HCT116 (cell line): Measurements from ENCODE around the gene ZNF384. TPM values are rescaled to one million over a fixed set of nuclear protein-coding genes. Genes with fewer than 3 reads are reported as not detected.

Source experiments
- ATAC-seq: fragments of 200-7000 bp; cut with Tn5 transposase; 2 replicates; pipeline ENCODE4 v1.9.1; 2020; ENCODE audit warnings: mild to moderate bottlenecking, moderate library complexity
- BruUV-seq: library from RNA; stranded (reverse); fragments of 400-500 nt; replicated peaks from 2 replicates; lab custom pipeline; 2021; lab: Mats Ljungman, UMichigan
- CTCF ChIA-PET: fragments of 300-600 bp; sonication (Branson Sonifier 250); formaldehyde crosslinking; loops from one replicate; lab custom pipeline; 2021; ENCODE audit warnings: antibody characterized with exemption; lab: Charles Lee
- POLR2A ChIA-PET: fragments of 300-600, 350-600 bp; sonication (Branson Sonifier 250); formaldehyde crosslinking; loops from one replicate; lab custom pipeline; 2021; ENCODE audit warnings: antibody characterized with exemption; lab: Charles Lee
- RAD21 ChIA-PET, 2 experiments: fragments of 300-600 bp; sonication (Branson Sonifier 250); formaldehyde crosslinking; loops; one replicate each; lab custom pipeline; 2023; ENCODE audit warnings: low total read pairs in 2 of 2; ENCODE audit not compliant: uncharacterized antibody in 2 of 2, unreplicated experiment in 2 of 2, low non-redundant PET in 1 of 2; lab: Charles Lee
- DNase-seq: peaks from one replicate; pipeline ENCODE4 v3.0.0-alpha.2; 2010; ENCODE audit warnings: low read depth, low spot score
- H2AFZ ChIP-seq: fragments of 200-600 bp; shearing (Covaris generic), sonication (generic); 2 replicates; pipeline ENCODE4 v1.6.1; 2017; ENCODE audit warnings: low read depth, mixed run types, mixed read lengths, antibody characterized with exemption, low read length; ENCODE audit not compliant: poor library complexity, severe bottlenecking
- H3K27ac ChIP-seq: 2 replicates; pipeline ENCODE4 v1.5.1; 2012; ENCODE audit warnings: low read depth, low read length
- H3K27me3 ChIP-seq: fragments of 200-600 bp; sonication (generic); 2 replicates; pipeline ENCODE4 v1.6.1; 2016; ENCODE audit warnings: mixed run types, low read length, mixed read lengths; ENCODE audit not compliant: insufficient read depth
- H3K36me3 ChIP-seq, 2 experiments: fragments of 200-500 bp in 1 of 2; fragments of 200-600 bp in 1 of 2; sonication (Bioruptor generic) in 1 of 2; sonication (generic) in 1 of 2; 2 replicates each; pipeline versions ENCODE4 v1.5.1 to v1.6.1; 2014 to 2016; ENCODE audit warnings: low read length in 2 of 2, inconsistent platforms in 1 of 2, mixed read lengths in 1 of 2, mixed run types in 1 of 2; ENCODE audit not compliant: insufficient read depth in 2 of 2, control insufficient read depth in 1 of 2
- H3K4me1 ChIP-seq, 2 experiments: fragments of 200-600 bp in 1 of 2; sonication (generic) in 1 of 2; 2 replicates each; pipeline versions ENCODE4 v1.5.1 to v1.6.1; 2012 to 2017; ENCODE audit warnings: low read length in 2 of 2, inconsistent platforms in 1 of 2, mild to moderate bottlenecking in 1 of 2, mixed read lengths in 1 of 2, mixed run types in 1 of 2, moderate library complexity in 1 of 2; ENCODE audit not compliant: insufficient read depth in 2 of 2, control insufficient read depth in 1 of 2
- H3K4me2 ChIP-seq: fragments of 200-600 bp; sonication (generic); 2 replicates; pipeline ENCODE4 v1.6.1; 2017; ENCODE audit warnings: mixed run types, low read length, mixed read lengths
- H3K4me3 ChIP-seq, 2 experiments: fragments of 200-600 bp in 1 of 2; sonication (generic) in 1 of 2; replicated peaks in 1 of 2; 2 replicates each; pipeline ENCODE4 v1.5.1; 2011 to 2016; ENCODE audit warnings: low read length in 2 of 2, control low read depth in 1 of 2, low read depth in 1 of 2, mild to moderate bottlenecking in 1 of 2, mixed read lengths in 1 of 2, mixed run types in 1 of 2
- H3K79me2 ChIP-seq: fragments of 200-600 bp; sonication (generic); 2 replicates; pipeline ENCODE4 v1.6.1; 2017; ENCODE audit warnings: mild to moderate bottlenecking, mixed run types, low read length, moderate library complexity, mixed read lengths; ENCODE audit not compliant: insufficient read depth
- H3K9ac ChIP-seq: fragments of 200-600 bp; sonication (generic); 2 replicates; pipeline ENCODE4 v1.6.1; 2016; ENCODE audit warnings: low read length, mixed read lengths
- H3K9me2 ChIP-seq: fragments of 200-600 bp; sonication (generic), shearing (Covaris generic); 2 replicates; pipeline ENCODE4 v1.6.1; 2017; ENCODE audit warnings: mixed run types, mild to moderate bottlenecking, moderate library complexity; ENCODE audit not compliant: insufficient read depth
- H3K9me3 ChIP-seq, 2 experiments: fragments of 200-500 bp in 1 of 2; fragments of 200-600 bp in 1 of 2; sonication (Bioruptor generic) in 1 of 2; sonication (generic) in 1 of 2; 2 replicates each; pipeline ENCODE4 v1.6.1; 2014 to 2017; ENCODE audit warnings: low read length in 2 of 2, mixed read lengths in 2 of 2, inconsistent platforms in 1 of 2, low read depth in 1 of 2, mild to moderate bottlenecking in 1 of 2, mixed run types in 1 of 2, moderate library complexity in 1 of 2; ENCODE audit not compliant: control insufficient read depth in 1 of 2, insufficient read depth in 1 of 2
- H4K20me1 ChIP-seq: fragments of 200-600 bp; sonication (generic), shearing (Covaris generic); 2 replicates; pipeline ENCODE4 v1.6.1; 2017; ENCODE audit warnings: mixed run types, mild to moderate bottlenecking, moderate library complexity; ENCODE audit not compliant: insufficient read depth
- CBX3 ChIP-seq: IDR thresholded peaks from 2 replicates; pipeline ENCODE4 v1.6.1; 2012; ENCODE audit warnings: low read depth
- CEBPB ChIP-seq: IDR thresholded peaks from 2 replicates; pipeline ENCODE4 v1.6.1; 2012; ENCODE audit warnings: low read depth
- ELF1 ChIP-seq: IDR thresholded peaks from 2 replicates; pipeline ENCODE4 v1.6.1; 2012; ENCODE audit warnings: low read depth, borderline replicate concordance
- EZH2 ChIP-seq: fragments of 200-600 bp; sonication (generic); IDR thresholded peaks from 2 replicates; pipeline ENCODE4 v1.6.1; 2017; ENCODE audit warnings: antibody characterized with exemption, mixed run types
- FOSL1 ChIP-seq: IDR thresholded peaks from 2 replicates; pipeline ENCODE4 v1.6.1; 2012; ENCODE audit warnings: low read depth
- POLR2A ChIP-seq: IDR thresholded peaks from 2 replicates; pipeline ENCODE4 v1.7.0; 2011; ENCODE audit warnings: borderline replicate concordance; ENCODE audit not compliant: insufficient read depth, insufficient read length; ENCODE audit errors: extremely low read depth
- POLR2AphosphoS5 ChIP-seq: IDR thresholded peaks from 2 replicates; pipeline ENCODE4 v1.6.1; 2011; ENCODE audit warnings: mild to moderate bottlenecking, low read depth, low read length, moderate library complexity
- RAD21 ChIP-seq: IDR thresholded peaks from 2 replicates; pipeline ENCODE4 v1.6.1; 2012; ENCODE audit warnings: low read depth, mild to moderate bottlenecking
- SIN3A ChIP-seq: IDR thresholded peaks from 2 replicates; pipeline ENCODE4 v1.6.1; 2012; ENCODE audit warnings: low read depth
- SP1 ChIP-seq: IDR thresholded peaks from 2 replicates; pipeline ENCODE4 v1.6.1; 2012; ENCODE audit warnings: low read depth
- SRF ChIP-seq: IDR thresholded peaks from 2 replicates; pipeline ENCODE4 v1.6.1; 2012; ENCODE audit warnings: low read depth
- TCF7L2 ChIP-seq: IDR thresholded peaks from 2 replicates; pipeline ENCODE4 v1.7.0; 2011; ENCODE audit warnings: borderline replicate concordance, inconsistent platforms; ENCODE audit not compliant: insufficient read depth, insufficient read length; ENCODE audit errors: extremely low read depth
- YY1 ChIP-seq: IDR thresholded peaks from 2 replicates; pipeline ENCODE4 v1.6.1; 2011; ENCODE audit warnings: low read length, low read depth, moderate library complexity, mild to moderate bottlenecking; ENCODE audit not compliant: insufficient replicate concordance; ENCODE audit errors: extremely low read depth
- ZFX ChIP-seq: fragments of 450-650 bp; IDR thresholded peaks from 2 replicates; pipeline ENCODE4 v1.6.1; 2017
- ZNF274 ChIP-seq: fragments of 200-500 bp; sonication (Bioruptor generic); IDR thresholded peaks from 2 replicates; pipeline ENCODE4 v1.6.1; 2014; ENCODE audit warnings: mild to moderate bottlenecking, low read depth, low read length, inconsistent platforms
- intact Hi-C: fragments of 100-400 bp; cut with micrococcal nuclease; formaldehyde crosslinking; loops from 2 replicates; pipeline ENCODE4 v1.10.0; 2022
- total RNA-seq: library from RNA; stranded (reverse); gene quantifications from one replicate; pipeline ENCODE4 v1.2.1, GENCODE V29; 2021; ENCODE audit not compliant: unreplicated experiment
- TF ChIP-seq, protein P1 (sequence below), 3 experiments: fragments of 200-600 bp in 1 of 3; sonication (generic) in 1 of 3; IDR thresholded peaks in 2 of 3; conservative IDR thresholded peaks in 1 of 3; 2 replicates each; pipeline ENCODE4 v1.5.1; 2012 to 2017; ENCODE audit warnings: low read depth in 2 of 3, low read length in 2 of 3, antibody characterized with exemption in 1 of 3, borderline replicate concordance in 1 of 3, control low read depth in 1 of 3, mild to moderate bottlenecking in 1 of 3, mixed read lengths in 1 of 3, mixed run types in 1 of 3, moderate library complexity in 1 of 3; ENCODE audit not compliant: insufficient read depth in 1 of 3
- TF ChIP-seq, protein P2 (sequence below): IDR thresholded peaks from 2 replicates; pipeline ENCODE4 v1.6.1; 2012
- TF ChIP-seq, protein P3 (sequence below): IDR thresholded peaks from 2 replicates; pipeline ENCODE4 v1.6.1; 2011; ENCODE audit warnings: mild to moderate bottlenecking, low read length, moderate library complexity; ENCODE audit not compliant: insufficient replicate concordance; ENCODE audit errors: extremely low read depth
- TF ChIP-seq, protein P4 (sequence below): IDR thresholded peaks from 2 replicates; pipeline ENCODE4 v1.6.1; 2012; ENCODE audit warnings: low read depth

The ZNF384 gene
- total RNA-seq, 1 experiment from 2014 or later: 73.4 TPM

DNA sequence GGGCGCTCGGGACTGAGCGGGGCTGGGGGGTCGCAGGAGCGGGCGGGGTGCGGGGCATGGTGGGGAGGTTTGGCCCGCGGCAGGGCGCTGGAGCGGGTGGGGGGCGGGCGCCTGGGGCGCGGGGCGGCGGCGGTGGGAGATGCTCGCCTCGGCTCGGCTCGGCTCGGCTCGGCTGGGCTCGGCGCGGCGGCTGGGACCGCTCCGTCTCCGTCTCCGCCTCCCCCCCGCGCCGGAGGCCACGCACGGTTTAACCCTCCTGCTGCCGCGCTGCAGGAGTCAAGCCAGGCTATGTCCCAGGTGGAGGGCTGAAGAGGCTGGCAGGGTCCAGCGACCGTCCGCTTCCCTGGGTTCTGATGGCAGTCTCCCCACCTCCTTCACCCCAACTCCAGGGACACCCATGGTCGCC lies 11.5 kb upstream of the ZNF384 start, which contains the start of gene PIANP (continued):
- no peak for TF ChIP-seq SRF
- TF ChIP-seq ELF1: no peak
- no peak for TF ChIP-seq ZFX
- TF ChIP-seq, protein P1, sequence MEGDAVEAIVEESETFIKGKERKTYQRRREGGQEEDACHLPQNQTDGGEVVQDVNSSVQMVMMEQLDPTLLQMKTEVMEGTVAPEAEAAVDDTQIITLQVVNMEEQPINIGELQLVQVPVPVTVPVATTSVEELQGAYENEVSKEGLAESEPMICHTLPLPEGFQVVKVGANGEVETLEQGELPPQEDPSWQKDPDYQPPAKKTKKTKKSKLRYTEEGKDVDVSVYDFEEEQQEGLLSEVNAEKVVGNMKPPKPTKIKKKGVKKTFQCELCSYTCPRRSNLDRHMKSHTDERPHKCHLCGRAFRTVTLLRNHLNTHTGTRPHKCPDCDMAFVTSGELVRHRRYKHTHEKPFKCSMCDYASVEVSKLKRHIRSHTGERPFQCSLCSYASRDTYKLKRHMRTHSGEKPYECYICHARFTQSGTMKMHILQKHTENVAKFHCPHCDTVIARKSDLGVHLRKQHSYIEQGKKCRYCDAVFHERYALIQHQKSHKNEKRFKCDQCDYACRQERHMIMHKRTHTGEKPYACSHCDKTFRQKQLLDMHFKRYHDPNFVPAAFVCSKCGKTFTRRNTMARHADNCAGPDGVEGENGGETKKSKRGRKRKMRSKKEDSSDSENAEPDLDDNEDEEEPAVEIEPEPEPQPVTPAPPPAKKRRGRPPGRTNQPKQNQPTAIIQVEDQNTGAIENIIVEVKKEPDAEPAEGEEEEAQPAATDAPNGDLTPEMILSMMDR (IDR thresholded peaks at IDR 0.05 in 2 of 3, conservative IDR thresholded peaks at IDR 0.05 in 1 of 3; ENCODE audit: borderline replicate concordance in 1 of 3, insufficient read depth in 1 of 3, low read depth in 2 of 3, low read length in 2 of 3): no peak
- TF ChIP-seq ZNF274: no peak
- TF ChIP-seq FOSL1: no peak
- TF ChIP-seq TCF7L2: no peak

DNA sequence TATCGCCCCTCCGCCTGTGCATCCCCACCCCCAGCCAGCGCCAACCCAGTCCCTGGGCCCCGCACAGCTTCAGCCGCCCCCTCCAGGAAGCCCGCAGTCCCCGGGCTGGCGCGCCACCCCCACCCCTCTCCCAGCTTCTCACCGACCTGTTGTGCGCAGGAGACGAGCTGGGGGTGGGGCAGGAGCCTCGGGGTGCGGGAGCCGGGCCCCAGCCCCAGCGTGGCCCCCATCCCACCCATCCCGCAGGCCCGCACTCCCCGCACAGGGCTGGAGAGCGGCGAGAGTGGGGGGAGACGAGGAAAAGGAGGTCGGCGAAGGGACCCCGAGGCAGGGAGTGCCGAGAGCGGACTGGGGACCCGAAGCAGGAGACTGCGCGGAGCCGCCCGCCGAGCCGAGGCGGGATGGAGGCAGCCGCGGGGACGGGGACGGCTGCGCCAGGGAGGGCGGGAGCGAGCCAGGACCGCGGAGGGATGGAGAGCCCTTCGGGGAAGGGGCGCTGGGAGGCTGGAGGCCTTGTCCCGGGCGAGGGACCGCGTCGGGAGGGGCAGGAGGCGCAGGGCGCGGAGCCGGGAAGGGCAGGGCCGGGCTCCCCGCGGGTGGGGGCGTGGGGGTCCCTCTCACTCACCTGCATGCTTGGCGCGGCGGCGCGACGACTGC lies 10.9 kb upstream of the ZNF384 start:
- H3K36me3 ChIP-seq: no peaks in the 10 kb centered on the region
- H3K4me3 ChIP-seq: no peak overlapping the region
- H3K9me2 ChIP-seq: no peaks in the 10 kb centered on the region
- peaks cover 0 to 9% of the 10 kb centered on the region in 2 experiments; a peak in 2 of 4 replicates for H3K4me1 ChIP-seq
- no peak for ATAC-seq
- no peak overlapping the region for H3K9ac ChIP-seq
- H3K4me2 ChIP-seq: no peak overlapping the region
- H4K20me1 ChIP-seq: no peaks in the 10 kb centered on the region
- no peaks in the 10 kb centered on the region for H3K9me3 ChIP-seq
- H3K27me3 ChIP-seq: no peaks in the 10 kb centered on the region
- DNase-seq: no peak
- BruUV-seq: no TSS peak
- intact Hi-C loops: no loop called here
- ChIA-PET POLR2A (no interaction called here), RAD21 (no interaction called here), CTCF (no interaction called here)
- no peak overlapping the region for H2AFZ ChIP-seq
- H3K79me2 ChIP-seq: no peaks in the 10 kb centered on the region
- no peak overlapping the region for H3K27ac ChIP-seq
- no peak for TF ChIP-seq YY1
- TF ChIP-seq, protein P2, sequence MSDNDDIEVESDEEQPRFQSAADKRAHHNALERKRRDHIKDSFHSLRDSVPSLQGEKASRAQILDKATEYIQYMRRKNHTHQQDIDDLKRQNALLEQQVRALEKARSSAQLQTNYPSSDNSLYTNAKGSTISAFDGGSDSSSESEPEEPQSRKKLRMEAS: no peak
- TF ChIP-seq SIN3A: no peak
- TF ChIP-seq SP1: no peak
- no peak for TF ChIP-seq ZFX
- no peak for TF ChIP-seq RAD21
- no peak for TF ChIP-seq POLR2A
- no peak for TF ChIP-seq CBX3
- no peak for TF ChIP-seq EZH2
- TF ChIP-seq, protein P3, sequence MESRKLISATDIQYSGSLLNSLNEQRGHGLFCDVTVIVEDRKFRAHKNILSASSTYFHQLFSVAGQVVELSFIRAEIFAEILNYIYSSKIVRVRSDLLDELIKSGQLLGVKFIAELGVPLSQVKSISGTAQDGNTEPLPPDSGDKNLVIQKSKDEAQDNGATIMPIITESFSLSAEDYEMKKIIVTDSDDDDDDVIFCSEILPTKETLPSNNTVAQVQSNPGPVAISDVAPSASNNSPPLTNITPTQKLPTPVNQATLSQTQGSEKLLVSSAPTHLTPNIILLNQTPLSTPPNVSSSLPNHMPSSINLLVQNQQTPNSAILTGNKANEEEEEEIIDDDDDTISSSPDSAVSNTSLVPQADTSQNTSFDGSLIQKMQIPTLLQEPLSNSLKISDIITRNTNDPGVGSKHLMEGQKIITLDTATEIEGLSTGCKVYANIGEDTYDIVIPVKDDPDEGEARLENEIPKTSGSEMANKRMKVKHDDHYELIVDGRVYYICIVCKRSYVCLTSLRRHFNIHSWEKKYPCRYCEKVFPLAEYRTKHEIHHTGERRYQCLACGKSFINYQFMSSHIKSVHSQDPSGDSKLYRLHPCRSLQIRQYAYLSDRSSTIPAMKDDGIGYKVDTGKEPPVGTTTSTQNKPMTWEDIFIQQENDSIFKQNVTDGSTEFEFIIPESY: no peak
- TF ChIP-seq CEBPB: no peak
- no peak for TF ChIP-seq POLR2AphosphoS5
- TF ChIP-seq, protein P4, sequence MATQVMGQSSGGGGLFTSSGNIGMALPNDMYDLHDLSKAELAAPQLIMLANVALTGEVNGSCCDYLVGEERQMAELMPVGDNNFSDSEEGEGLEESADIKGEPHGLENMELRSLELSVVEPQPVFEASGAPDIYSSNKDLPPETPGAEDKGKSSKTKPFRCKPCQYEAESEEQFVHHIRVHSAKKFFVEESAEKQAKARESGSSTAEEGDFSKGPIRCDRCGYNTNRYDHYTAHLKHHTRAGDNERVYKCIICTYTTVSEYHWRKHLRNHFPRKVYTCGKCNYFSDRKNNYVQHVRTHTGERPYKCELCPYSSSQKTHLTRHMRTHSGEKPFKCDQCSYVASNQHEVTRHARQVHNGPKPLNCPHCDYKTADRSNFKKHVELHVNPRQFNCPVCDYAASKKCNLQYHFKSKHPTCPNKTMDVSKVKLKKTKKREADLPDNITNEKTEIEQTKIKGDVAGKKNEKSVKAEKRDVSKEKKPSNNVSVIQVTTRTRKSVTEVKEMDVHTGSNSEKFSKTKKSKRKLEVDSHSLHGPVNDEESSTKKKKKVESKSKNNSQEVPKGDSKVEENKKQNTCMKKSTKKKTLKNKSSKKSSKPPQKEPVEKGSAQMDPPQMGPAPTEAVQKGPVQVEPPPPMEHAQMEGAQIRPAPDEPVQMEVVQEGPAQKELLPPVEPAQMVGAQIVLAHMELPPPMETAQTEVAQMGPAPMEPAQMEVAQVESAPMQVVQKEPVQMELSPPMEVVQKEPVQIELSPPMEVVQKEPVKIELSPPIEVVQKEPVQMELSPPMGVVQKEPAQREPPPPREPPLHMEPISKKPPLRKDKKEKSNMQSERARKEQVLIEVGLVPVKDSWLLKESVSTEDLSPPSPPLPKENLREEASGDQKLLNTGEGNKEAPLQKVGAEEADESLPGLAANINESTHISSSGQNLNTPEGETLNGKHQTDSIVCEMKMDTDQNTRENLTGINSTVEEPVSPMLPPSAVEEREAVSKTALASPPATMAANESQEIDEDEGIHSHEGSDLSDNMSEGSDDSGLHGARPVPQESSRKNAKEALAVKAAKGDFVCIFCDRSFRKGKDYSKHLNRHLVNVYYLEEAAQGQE: no peak
